DND-41 (cell line): Measurements from ENCODE around the gene PCNT.
"Not testable (repeated sequence)": the region's sequence is repeated elsewhere in the genome, so short reads cannot be mapped to it uniquely, and the experiment has no call there.

Experiments
- EZH2 ChIP-seq: IDR thresholded peaks from 3 replicates; pipeline ENCODE4 v1.6.1; 2012; ENCODE audit warnings: borderline replicate concordance, low read depth, mild to moderate bottlenecking, moderate library complexity, low read length, inconsistent platforms; ENCODE audit not compliant: severe bottlenecking
- TF ChIP-seq, protein P1 (sequence below): IDR thresholded peaks from 2 replicates; pipeline ENCODE4 v1.5.1; 2012; ENCODE audit warnings: borderline replicate concordance, low read length, moderate library complexity, mild to moderate bottlenecking; ENCODE audit not compliant: poor library complexity, severe bottlenecking; ENCODE audit errors: extremely low read depth

DNA sequence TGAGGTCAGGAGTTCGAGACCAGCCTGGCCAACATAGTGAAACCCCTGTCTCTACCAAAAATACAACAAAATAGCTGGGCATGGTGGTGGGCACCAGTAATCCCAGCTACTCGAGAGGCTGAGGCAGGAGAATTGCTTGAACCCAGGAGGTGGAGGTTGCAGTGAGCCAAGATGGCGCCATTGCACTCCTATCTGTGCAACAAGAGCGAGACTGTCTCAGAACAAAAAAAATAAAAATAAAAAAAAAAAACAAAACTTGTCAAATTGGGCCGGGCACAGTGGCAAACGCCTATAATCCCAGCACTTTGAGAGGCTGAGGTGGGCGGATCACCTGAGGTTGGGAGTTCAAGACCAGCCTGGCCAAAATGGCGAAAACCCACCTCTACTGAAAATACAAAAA lies 13.7 kb upstream of the PCNT start:
- TF ChIP-seq EZH2, result not testable (repeated sequence)
- TF ChIP-seq, protein P1, sequence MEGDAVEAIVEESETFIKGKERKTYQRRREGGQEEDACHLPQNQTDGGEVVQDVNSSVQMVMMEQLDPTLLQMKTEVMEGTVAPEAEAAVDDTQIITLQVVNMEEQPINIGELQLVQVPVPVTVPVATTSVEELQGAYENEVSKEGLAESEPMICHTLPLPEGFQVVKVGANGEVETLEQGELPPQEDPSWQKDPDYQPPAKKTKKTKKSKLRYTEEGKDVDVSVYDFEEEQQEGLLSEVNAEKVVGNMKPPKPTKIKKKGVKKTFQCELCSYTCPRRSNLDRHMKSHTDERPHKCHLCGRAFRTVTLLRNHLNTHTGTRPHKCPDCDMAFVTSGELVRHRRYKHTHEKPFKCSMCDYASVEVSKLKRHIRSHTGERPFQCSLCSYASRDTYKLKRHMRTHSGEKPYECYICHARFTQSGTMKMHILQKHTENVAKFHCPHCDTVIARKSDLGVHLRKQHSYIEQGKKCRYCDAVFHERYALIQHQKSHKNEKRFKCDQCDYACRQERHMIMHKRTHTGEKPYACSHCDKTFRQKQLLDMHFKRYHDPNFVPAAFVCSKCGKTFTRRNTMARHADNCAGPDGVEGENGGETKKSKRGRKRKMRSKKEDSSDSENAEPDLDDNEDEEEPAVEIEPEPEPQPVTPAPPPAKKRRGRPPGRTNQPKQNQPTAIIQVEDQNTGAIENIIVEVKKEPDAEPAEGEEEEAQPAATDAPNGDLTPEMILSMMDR, result not testable (repeated sequence)
